Measurements from ENCODE around the gene SERPINA5.

DNA sequence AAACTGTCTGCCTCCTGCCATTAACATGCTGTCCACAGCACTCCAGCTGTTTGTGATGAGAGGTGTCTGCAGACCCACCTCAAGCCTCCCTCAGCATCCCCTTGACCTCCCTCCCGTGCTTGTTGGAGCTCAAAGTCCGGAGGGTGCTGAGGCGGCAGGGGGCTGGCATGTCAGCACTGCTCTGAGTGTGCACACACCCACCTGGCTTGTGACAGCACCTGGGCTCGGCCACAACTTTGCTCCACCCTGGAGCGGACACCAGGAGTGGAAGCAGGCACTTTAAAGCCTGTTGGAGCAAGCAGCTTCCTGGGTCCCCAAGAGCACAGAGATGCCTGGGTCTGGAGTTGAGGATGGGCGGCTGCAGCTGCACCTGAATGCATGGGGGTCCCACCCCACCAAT lies 51.9 kb downstream of the SERPINA5 start:
- TF ChIP-seq FOXM1 (IDR thresholded peaks at IDR 0.05; ENCODE audit: borderline replicate concordance) (no peak), ELF4 (IDR thresholded peaks at IDR 0.05) (no peak), ARNT (IDR thresholded peaks at IDR 0.05) (no peak), HDGF (IDR thresholded peaks at IDR 0.05; ENCODE audit: borderline replicate concordance) (no peak), SUZ12 (IDR thresholded peaks at IDR 0.05) (no peak), BHLHE40 (IDR thresholded peaks at IDR 0.05; ENCODE audit: borderline replicate concordance) (no peak), NFRKB (IDR thresholded peaks at IDR 0.05) (no peak), LEF1 (IDR thresholded peaks at IDR 0.05; ENCODE audit: borderline replicate concordance) (no peak), FOXA1 (IDR thresholded peaks at IDR 0.05) (no peak), FOXK2 (IDR thresholded peaks at IDR 0.05) (no peak), TARDBP (IDR thresholded peaks at IDR 0.05) (no peak), SP1 (IDR thresholded peaks at IDR 0.05) (no peak)
- TF ChIP-seq, protein P1, sequence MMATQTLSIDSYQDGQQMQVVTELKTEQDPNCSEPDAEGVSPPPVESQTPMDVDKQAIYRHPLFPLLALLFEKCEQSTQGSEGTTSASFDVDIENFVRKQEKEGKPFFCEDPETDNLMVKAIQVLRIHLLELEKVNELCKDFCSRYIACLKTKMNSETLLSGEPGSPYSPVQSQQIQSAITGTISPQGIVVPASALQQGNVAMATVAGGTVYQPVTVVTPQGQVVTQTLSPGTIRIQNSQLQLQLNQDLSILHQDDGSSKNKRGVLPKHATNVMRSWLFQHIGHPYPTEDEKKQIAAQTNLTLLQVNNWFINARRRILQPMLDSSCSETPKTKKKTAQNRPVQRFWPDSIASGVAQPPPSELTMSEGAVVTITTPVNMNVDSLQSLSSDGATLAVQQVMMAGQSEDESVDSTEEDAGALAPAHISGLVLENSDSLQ (IDR thresholded peaks at IDR 0.05), result no peak

All from HEK293T (cell line).